IPS-18a (cell line): ENCODE data around the gene SPOCD1.

Experiments
- H3K27ac ChIP-seq: one replicate; pipeline ENCODE4 v1.5.1; 2013; ENCODE audit warnings: low read length
- H3K27me3 ChIP-seq: one replicate; pipeline ENCODE4 v1.6.1; 2013; ENCODE audit warnings: mild to moderate bottlenecking, low read length; ENCODE audit not compliant: control insufficient read depth, insufficient read depth
- H3K36me3 ChIP-seq: one replicate; pipeline ENCODE4 v1.6.1; 2013; ENCODE audit warnings: low read depth, low read length; ENCODE audit not compliant: control insufficient read depth
- H3K4me1 ChIP-seq: one replicate; pipeline ENCODE4 v1.6.1; 2013; ENCODE audit warnings: low read depth, low read length; ENCODE audit not compliant: control insufficient read depth
- H3K4me3 ChIP-seq: one replicate; pipeline ENCODE4 v1.5.1; 2013; ENCODE audit warnings: low read length
- H3K9ac ChIP-seq: one replicate; pipeline ENCODE4 v1.6.1; 2013; ENCODE audit warnings: mild to moderate bottlenecking, low read length, moderate library complexity
- H3K9me3 ChIP-seq: one replicate; pipeline ENCODE4 v1.6.1; 2013; ENCODE audit warnings: low read depth, low read length; ENCODE audit not compliant: control insufficient read depth

The SPOCD1 gene

GRCh38 chr1:31798433-31799195, 17.2 kb downstream of the SPOCD1 start:
- H3K27me3 ChIP-seq, result no peaks in the 10 kb centered on the region
- H3K36me3 ChIP-seq, result no peaks in the 10 kb centered on the region
- no peaks in the 10 kb centered on the region for H3K9me3 ChIP-seq
- no peak overlapping the region for H3K9ac ChIP-seq
- no peak overlapping the region for H3K4me3 ChIP-seq
- no peak overlapping the region for H3K27ac ChIP-seq
- H3K4me1 ChIP-seq, result no peaks in the 10 kb centered on the region

DNA sequence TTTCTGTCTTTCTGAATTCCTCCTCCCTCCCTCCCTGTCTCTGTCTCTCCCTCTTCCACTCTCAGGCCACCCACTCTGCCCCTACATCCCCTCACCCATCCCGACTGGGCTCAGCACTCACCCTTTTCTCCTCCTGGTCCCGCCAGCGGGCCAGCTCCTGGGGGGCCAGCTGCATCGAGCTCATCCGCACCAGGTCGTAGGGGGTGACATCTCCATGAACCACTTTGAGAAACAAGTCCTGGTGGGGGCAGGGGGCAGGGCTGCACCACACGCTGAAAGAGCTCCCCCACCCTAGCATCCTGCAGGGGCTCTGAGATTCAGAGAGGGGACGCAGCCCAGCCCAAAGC, 17.8 kb downstream of the SPOCD1 start:
- H3K9ac ChIP-seq, result no peak overlapping the region
- no peaks in the 10 kb centered on the region for H3K27me3 ChIP-seq
- H3K4me3 ChIP-seq, result no peak overlapping the region
- H3K9me3 ChIP-seq, result no peaks in the 10 kb centered on the region
- H3K27ac ChIP-seq, result no peak overlapping the region
- no peaks in the 10 kb centered on the region for H3K36me3 ChIP-seq
- H3K4me1 ChIP-seq, result no peaks in the 10 kb centered on the region

GRCh38 chr1:31797216-31797615, 18.6 kb downstream of the SPOCD1 start:
- H3K4me1 ChIP-seq, result no peaks in the 10 kb centered on the region
- H3K27me3 ChIP-seq, result no peaks in the 10 kb centered on the region
- no peak overlapping the region for H3K4me3 ChIP-seq
- H3K36me3 ChIP-seq, result no peaks in the 10 kb centered on the region
- no peak overlapping the region for H3K27ac ChIP-seq
- no peak overlapping the region for H3K9ac ChIP-seq
- no peaks in the 10 kb centered on the region for H3K9me3 ChIP-seq

GRCh38 chr1:31796707-31797106, 19.1 kb downstream of the SPOCD1 start:
- H3K27ac ChIP-seq, result no peak overlapping the region
- H3K4me3 ChIP-seq, result no peak overlapping the region
- no peak overlapping the region for H3K9ac ChIP-seq
- H3K27me3 ChIP-seq, result no peaks in the 10 kb centered on the region
- no peaks in the 10 kb centered on the region for H3K36me3 ChIP-seq
- H3K9me3 ChIP-seq, result no peaks in the 10 kb centered on the region
- H3K4me1 ChIP-seq, result no peaks in the 10 kb centered on the region

- no peaks in the 10 kb centered on the region for H3K9me3 ChIP-seq
- H3K36me3 ChIP-seq, result no peaks in the 10 kb centered on the region
- no peak overlapping the region for H3K27ac ChIP-seq
- H3K27me3 ChIP-seq, result no peaks in the 10 kb centered on the region
- no peak overlapping the region for H3K4me3 ChIP-seq
- no peak overlapping the region for H3K9ac ChIP-seq
- H3K4me1 ChIP-seq, result no peaks in the 10 kb centered on the region
Measured at GRCh38 chr1:31795801-31796621, 19.8 kb downstream of the SPOCD1 start.

DNA sequence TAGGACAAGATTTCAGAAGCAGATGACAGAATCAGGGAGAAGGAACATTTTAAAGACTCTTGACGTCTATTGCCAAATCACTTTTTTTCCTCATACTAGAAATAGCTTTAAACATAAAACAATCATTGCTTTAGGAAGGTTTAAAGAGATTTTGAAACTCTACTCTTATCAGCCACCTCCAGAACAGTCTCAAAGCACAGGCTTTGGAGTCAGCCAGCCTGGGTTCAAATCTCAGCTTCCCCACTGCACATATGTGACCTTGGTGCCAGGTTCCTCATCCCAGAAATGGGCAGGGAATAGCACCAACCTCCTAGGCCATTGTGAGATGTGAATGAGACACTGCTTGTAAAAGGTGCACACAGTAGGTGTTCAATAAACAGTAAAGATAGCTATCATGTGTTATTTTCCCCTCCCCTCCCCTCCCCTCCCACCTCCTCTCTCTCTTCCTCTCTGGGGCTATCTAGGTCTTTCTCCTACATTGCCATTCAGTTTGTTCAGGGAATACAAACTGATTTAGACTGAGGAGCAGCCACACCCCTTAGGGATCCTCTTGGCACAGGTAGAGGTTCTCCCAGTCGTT, 20.6 kb downstream of the SPOCD1 start:
- Histone ChIP-seq H3K36me3 (no peaks in the 10 kb centered on the region), H3K27me3 (no peaks in the 10 kb centered on the region), H3K9ac (no peak overlapping the region), H3K4me3 (no peak overlapping the region), H3K9me3 (no peaks in the 10 kb centered on the region), H3K27ac (no peak overlapping the region), H3K4me1 (no peaks in the 10 kb centered on the region)

GRCh38 chr1:31793586-31794285, 22.1 kb downstream of the SPOCD1 start:
- no peaks in the 10 kb centered on the region for H3K36me3 ChIP-seq
- no peaks in the 10 kb centered on the region for H3K4me1 ChIP-seq
- no peak overlapping the region for H3K9ac ChIP-seq
- no peak overlapping the region for H3K4me3 ChIP-seq
- no peaks in the 10 kb centered on the region for H3K27me3 ChIP-seq
- no peaks in the 10 kb centered on the region for H3K9me3 ChIP-seq
- H3K27ac ChIP-seq, result no peak overlapping the region

DNA sequence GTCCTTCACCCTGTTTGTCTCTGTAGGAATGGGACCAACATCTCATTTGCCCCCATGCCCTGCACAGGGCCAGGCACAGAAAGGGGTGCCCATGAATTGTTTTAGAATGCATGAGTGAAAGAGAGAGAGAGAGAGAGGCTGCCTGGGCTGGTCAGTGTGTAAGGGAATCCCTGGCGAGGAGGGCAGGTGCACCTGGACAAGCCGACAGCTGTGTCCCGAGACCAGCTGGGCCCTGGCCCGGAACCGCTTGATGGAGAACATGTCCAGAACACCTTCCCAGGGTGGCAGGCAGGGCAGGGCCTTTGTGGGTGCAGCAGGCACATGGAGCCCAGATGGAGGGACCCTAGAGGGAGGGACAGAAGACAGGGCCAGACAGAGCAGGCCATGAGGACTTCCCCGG, 22.7 kb downstream of the SPOCD1 start:
- Histone ChIP-seq H3K9ac (no peak overlapping the region), H3K27ac (no peak overlapping the region), H3K4me3 (no peak overlapping the region), H3K9me3 (no peaks in the 10 kb centered on the region), H3K27me3 (no peaks in the 10 kb centered on the region), H3K36me3 (no peaks in the 10 kb centered on the region), H3K4me1 (no peaks in the 10 kb centered on the region)

- no peaks in the 10 kb centered on the region for H3K36me3 ChIP-seq
- H3K27me3 ChIP-seq, result no peaks in the 10 kb centered on the region
- H3K4me3 ChIP-seq, result no peak overlapping the region
- no peaks in the 10 kb centered on the region for H3K9me3 ChIP-seq
- H3K27ac ChIP-seq, result no peak overlapping the region
- no peak overlapping the region for H3K9ac ChIP-seq
- H3K4me1 ChIP-seq, result peaks cover 4% of the 10 kb centered on the region
Measured at GRCh38 chr1:31792541-31792940, 23.3 kb downstream of the SPOCD1 start.

DNA sequence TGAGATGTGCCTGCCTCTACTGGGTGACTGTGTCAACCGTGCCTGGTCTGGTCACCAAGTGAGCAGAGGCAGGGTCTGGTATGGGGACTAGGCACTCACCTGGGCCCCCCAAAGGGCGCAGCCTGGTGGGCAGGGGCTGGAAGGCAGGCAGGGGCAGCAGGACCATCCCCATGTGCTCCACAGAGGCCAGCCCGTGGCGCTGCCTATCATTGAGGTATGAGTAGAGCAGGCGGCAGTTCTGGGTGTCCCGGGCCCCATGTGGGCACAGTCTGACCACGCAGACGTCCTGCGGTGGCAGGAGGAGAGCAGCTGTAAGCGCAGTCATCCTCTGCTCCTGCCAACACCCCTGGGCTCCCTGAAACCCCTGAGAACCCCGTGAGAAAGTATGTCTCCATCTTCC, 23.7 kb downstream of the SPOCD1 start:
- H3K27ac ChIP-seq, result no peak overlapping the region
- H3K27me3 ChIP-seq, result no peaks in the 10 kb centered on the region
- no peak overlapping the region for H3K4me3 ChIP-seq
- no peaks in the 10 kb centered on the region for H3K36me3 ChIP-seq
- H3K4me1 ChIP-seq, result peaks cover 5% of the 10 kb centered on the region
- no peaks in the 10 kb centered on the region for H3K9me3 ChIP-seq
- no peak overlapping the region for H3K9ac ChIP-seq

DNA sequence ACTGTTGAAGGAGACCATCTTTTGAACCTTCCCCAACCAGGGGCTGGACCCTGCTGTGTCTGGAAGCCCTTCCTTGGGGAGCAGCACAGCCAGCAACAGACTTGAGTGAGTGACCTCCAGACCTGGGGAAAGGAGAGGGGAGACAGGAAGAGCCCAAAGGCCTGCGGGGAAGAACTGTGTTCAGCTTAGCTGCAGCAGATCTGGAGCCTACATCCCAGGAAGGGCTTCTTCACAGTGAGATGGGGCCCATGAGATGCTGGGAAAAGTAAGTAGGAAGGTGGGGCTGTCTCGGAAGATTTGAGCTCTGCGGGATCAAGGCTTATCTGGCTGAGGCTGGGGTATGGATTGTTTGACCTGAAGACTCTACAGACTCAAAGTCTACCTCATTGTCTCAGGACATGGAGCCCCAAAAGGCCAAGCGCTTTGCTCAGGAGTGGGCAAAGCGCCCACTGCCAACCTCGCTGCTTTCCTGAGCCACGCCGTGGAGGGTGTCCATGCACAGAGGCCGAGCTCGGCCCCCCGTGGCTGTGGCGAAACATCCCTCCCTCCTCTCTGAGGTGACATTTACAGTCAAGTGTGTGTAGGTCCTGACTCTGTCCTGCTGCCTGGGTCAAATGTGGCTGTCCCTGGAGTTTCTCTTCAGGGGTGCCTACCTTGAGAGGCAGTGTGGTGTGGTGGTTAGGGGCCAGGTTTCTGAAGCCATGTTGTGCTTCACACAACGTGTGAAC, 24.5 kb downstream of the SPOCD1 start:
- H3K9me3 ChIP-seq, result no peaks in the 10 kb centered on the region
- H3K4me3 ChIP-seq, result no peak overlapping the region
- H3K4me1 ChIP-seq, result peaks cover 5% of the 10 kb centered on the region
- H3K9ac ChIP-seq, result no peak overlapping the region
- H3K36me3 ChIP-seq, result no peaks in the 10 kb centered on the region
- H3K27ac ChIP-seq, result no peak overlapping the region
- no peaks in the 10 kb centered on the region for H3K27me3 ChIP-seq
